ENCODE data around the gene WDR72.
"Not testable (repeated sequence)": the region's sequence is repeated elsewhere in the genome, so short reads cannot be mapped to it uniquely, and the experiment has no call there.

The WDR72 gene

GRCh38 chr15:53759411-53759931, at the start of gene WDR72:
Gene WDR72, minus strand, starts transcription at chr15:53759663. Its CDS starts 26,514 bp downstream, at chr15:53733149.
- no peak for DNase-seq (ENCODE audit: low read depth)

GRCh38 chr15:53808058-53808706, 48.7 kb upstream of the WDR72 start:
- no peak for DNase-seq (ENCODE audit: low read depth)

GRCh38 chr15:53807501-53807900, 48.0 kb upstream of the WDR72 start:
- DNase-seq (ENCODE audit: low read depth) = no peak

- DNase-seq (ENCODE audit: low read depth) = no peak
These were observed 43.2 kb upstream of the WDR72 start for GRCh38 chr15:53802672-53803071.

GRCh38 chr15:53791581-53791980, 32.1 kb upstream of the WDR72 start:
- DNase-seq (ENCODE audit: low read depth) = no peak

- no peak for DNase-seq (ENCODE audit: low read depth)
These were observed 30.4 kb upstream of the WDR72 start for GRCh38 chr15:53789654-53790375.

- DNase-seq (ENCODE audit: low read depth) = no peak
These were observed 26.9 kb upstream of the WDR72 start for GRCh38 chr15:53786401-53786800.

- DNase-seq (ENCODE audit: low read depth) = not testable (repeated sequence)
These were observed 25.8 kb upstream of the WDR72 start for GRCh38 chr15:53785241-53785640.

- no peak for DNase-seq (ENCODE audit: low read depth)
These were observed 3.5 kb upstream of the WDR72 start for GRCh38 chr15:53762916-53763315.

GRCh38 chr15:53758412-53758811, 1.1 kb downstream of the WDR72 start:
- no peak for DNase-seq (ENCODE audit: low read depth)

- no peak for DNase-seq (ENCODE audit: low read depth)
These were observed 1.6 kb downstream of the WDR72 start for GRCh38 chr15:53757906-53758305.

GRCh38 chr15:53753813-53754212, 5.7 kb downstream of the WDR72 start:
- no peak for DNase-seq (ENCODE audit: low read depth)

- no peak for DNase-seq (ENCODE audit: low read depth)
These were observed 7.1 kb downstream of the WDR72 start for GRCh38 chr15:53752406-53752805.

GRCh38 chr15:53747501-53748068, 11.9 kb downstream of the WDR72 start:
- no peak for DNase-seq (ENCODE audit: low read depth)

- DNase-seq (ENCODE audit: low read depth) = no peak
These were observed 13.4 kb downstream of the WDR72 start for GRCh38 chr15:53746101-53746500.

GRCh38 chr15:53739651-53740050, 19.8 kb downstream of the WDR72 start:
- DNase-seq (ENCODE audit: low read depth) = no peak

GRCh38 chr15:53739187-53739586, 20.3 kb downstream of the WDR72 start:
- DNase-seq (ENCODE audit: low read depth) = no peak

- DNase-seq (ENCODE audit: low read depth) = no peak
These were observed 38.0 kb downstream of the WDR72 start for GRCh38 chr15:53721334-53722087.

GRCh38 chr15:53716909-53717876, 42.3 kb downstream of the WDR72 start:
- DNase-seq (ENCODE audit: low read depth) = no peak

GRCh38 chr15:53713218-53713617, 46.2 kb downstream of the WDR72 start:
- DNase-seq (ENCODE audit: low read depth) = no peak

- no peak for DNase-seq (ENCODE audit: low read depth)
These were observed 48.6 kb downstream of the WDR72 start for GRCh38 chr15:53710906-53711305.

Measured in EH (cell line).